Body of pancreas (tissue), 4 donors: ENCODE results near the gene VWA2. TPM values are rescaled to one million over a fixed set of nuclear protein-coding genes. Genes with fewer than 3 reads are reported as not detected.

Experiments
- ATAC-seq: fragments of 150-250 bp; one replicate; pipeline ENCODE4 v1.9.1; 2016
- DNase-seq, 4 donors: peaks; one replicate each; pipeline ENCODE4 v3.0.0-alpha.2; 2019
- H3K27ac ChIP-seq, 4 donors: fragments of 200-600 bp; sonication (generic); 1 replicate in 3 of 4; 2 replicates in 1 of 4; pipeline versions ENCODE4 v1.5.1 to v1.6.1; 2016 to 2019; ENCODE audit warnings: mild to moderate bottlenecking in 1 of 4, mixed read lengths in 1 of 4, moderate library complexity in 1 of 4
- H3K27me3 ChIP-seq, 2 donors: fragments of 200-600 bp; sonication (generic); one replicate each; pipeline ENCODE4 v1.6.0; 2016; ENCODE audit warnings: mild to moderate bottlenecking in 1 of 2
- H3K36me3 ChIP-seq, 2 donors: fragments of 200-600 bp; sonication (generic); replicated peaks in 1 of 2; 2 replicates each; pipeline ENCODE4 v1.5.1; 2016; ENCODE audit warnings: low read depth in 2 of 2; ENCODE audit not compliant: insufficient read depth in 1 of 2
- H3K4me1 ChIP-seq: fragments of 200-600 bp; sonication (generic); one replicate; pipeline ENCODE4 v1.6.0; 2016
- H3K4me3 ChIP-seq, 2 donors: fragments of 200-600 bp; sonication (generic); 1 replicate in 1 of 2; 2 replicates in 1 of 2; pipeline ENCODE4 v1.5.1; 2016 to 2019
- H3K9me3 ChIP-seq, 3 donors: fragments of 200-600 bp; sonication (generic); 1 replicate in 2 of 3; 2 replicates in 1 of 3; pipeline ENCODE4 v1.5.1; 2016
- POLR2A ChIP-seq, 3 donors: fragments of 450-650 bp; IDR thresholded peaks; one replicate each; pipeline ENCODE4 v1.6.1; 2016; ENCODE audit warnings: antibody characterized with exemption in 3 of 3, mild to moderate bottlenecking in 2 of 3
- WGBS, 2 donors: methylation state at CpG; one replicate each; pipeline ENCODE4 v1.1.5; 2017; 5-methylcytosine and 5-hydroxymethylcytosine counted together
- intact Hi-C: fragments of 100-400 bp; cut with DNase I; formaldehyde crosslinking; loops from one replicate; pipeline ENCODE4 v1.15.1; 2023
- total RNA-seq, 2 donors: library from RNA; depleted of rRNA; stranded (reverse); fragments of >200 nt; gene quantifications; one replicate each; pipeline ENCODE4 v1.1.0, GENCODE V29; 2016
- TF ChIP-seq, protein P1 (sequence below), 7 experiments: fragments of 450-650 bp in 4 of 7; fragments of 200-600 bp in 3 of 7; sonication (generic) in 3 of 7; IDR thresholded peaks; one replicate each; pipeline ENCODE4 v1.5.1; 2016 to 2019; ENCODE audit warnings: antibody characterized with exemption in 7 of 7

Gene VWA2
- total RNA-seq, 2 donors from 2014 or later = 10.5 to 15.3 TPM

DNA sequence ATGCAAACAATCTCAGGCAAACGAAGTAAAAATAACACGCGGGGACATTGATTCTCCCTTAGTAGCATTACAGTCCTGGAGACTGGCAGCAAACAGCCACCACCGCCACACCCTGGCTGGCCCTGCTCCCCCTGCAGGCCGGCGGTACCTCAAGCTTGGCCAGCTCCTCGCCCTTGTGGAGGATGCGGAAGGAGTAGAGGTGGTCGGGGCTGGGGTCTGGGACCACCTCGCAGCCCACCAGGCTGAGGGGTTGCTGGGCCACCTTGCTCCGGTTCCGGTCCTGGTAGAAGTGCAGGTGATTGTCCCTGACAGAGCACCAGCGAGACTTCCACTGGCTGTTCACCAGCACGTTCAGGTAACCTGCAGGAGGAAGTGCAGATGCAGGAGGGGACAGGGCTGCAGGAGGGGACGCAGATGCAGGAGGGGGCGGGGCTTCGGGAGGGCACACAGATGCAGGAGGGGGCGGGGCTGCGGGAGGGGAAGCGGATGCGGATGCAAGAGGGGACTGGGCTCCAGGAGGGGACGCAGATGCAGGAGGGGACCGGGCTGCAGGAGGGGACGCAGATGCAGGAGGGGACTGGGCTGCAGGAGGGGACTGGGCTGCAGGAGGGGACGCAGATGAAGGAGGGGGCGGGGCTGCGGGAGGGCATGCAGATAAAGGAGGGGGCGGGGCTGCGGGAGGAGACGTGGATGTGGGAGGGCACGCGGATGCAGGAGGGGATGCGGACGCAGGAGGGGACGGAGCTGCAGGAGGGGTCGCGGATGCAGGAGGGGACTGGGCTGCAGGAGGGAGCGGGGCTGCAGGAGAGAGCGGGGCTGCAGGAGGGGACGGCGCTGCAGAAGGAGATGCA is 65.7 kb downstream of the VWA2 start:
- peak overlapping the region in 2 of 4 donors; percentile 15 to 28 for H3K27ac ChIP-seq
- intact Hi-C loops = loop anchor here (5.0 to 10.0 kb wide), 3 partner anchors 133 to 480 kb away; no protein-coding TSS in a partner anchor
- peaks cover 10% of the 10 kb centered on the region for H3K4me1 ChIP-seq
- no peak overlapping the region for H3K4me3 ChIP-seq
- H3K9me3 ChIP-seq = no peaks in the 10 kb centered on the region
- no peaks in the 10 kb centered on the region for H3K27me3 ChIP-seq
- TF ChIP-seq, protein P1, sequence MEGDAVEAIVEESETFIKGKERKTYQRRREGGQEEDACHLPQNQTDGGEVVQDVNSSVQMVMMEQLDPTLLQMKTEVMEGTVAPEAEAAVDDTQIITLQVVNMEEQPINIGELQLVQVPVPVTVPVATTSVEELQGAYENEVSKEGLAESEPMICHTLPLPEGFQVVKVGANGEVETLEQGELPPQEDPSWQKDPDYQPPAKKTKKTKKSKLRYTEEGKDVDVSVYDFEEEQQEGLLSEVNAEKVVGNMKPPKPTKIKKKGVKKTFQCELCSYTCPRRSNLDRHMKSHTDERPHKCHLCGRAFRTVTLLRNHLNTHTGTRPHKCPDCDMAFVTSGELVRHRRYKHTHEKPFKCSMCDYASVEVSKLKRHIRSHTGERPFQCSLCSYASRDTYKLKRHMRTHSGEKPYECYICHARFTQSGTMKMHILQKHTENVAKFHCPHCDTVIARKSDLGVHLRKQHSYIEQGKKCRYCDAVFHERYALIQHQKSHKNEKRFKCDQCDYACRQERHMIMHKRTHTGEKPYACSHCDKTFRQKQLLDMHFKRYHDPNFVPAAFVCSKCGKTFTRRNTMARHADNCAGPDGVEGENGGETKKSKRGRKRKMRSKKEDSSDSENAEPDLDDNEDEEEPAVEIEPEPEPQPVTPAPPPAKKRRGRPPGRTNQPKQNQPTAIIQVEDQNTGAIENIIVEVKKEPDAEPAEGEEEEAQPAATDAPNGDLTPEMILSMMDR (IDR thresholded peaks at IDR 0.05) = peak; percentile 28 to 62 (median 45)
- TF ChIP-seq POLR2A (IDR thresholded peaks at IDR 0.05) = no peak
- WGBS, 2 donors = 18% methylated on average over 32 to 38 of the region's 41 CpGs
- DNase-seq (peak; percentile 53 to 69 (median 60)), ATAC-seq (peak; percentile 70)
- no peaks in the 10 kb centered on the region for H3K36me3 ChIP-seq

DNA sequence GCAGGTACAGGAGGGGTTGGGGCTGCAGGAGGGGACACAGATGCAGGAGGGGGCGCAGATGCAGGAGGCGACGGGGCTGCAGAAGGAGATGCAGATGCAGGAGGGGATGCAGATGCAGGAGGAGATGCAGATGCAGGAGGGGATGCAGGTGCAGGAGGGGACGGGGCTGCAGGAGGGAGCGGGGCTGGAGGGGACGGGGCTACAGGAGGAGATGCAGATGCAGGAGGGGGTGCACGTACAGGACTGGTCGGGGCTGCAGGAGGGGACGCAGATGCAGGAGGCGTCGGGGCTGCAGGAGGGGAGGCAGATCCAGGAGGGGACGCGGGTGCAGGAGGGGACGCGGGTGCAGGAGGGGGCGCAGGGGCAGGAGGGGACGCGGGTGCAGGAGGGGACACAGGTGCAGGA is 66.5 kb downstream of the VWA2 start:
- 89% methylated on average over 18 of the region's 18 CpGs for WGBS, 2 donors
- H3K4me3 ChIP-seq = no peak overlapping the region
- intact Hi-C loops = loop anchor here (5.0 to 10.0 kb wide), 3 partner anchors 132 to 479 kb away; no protein-coding TSS in a partner anchor

DNA sequence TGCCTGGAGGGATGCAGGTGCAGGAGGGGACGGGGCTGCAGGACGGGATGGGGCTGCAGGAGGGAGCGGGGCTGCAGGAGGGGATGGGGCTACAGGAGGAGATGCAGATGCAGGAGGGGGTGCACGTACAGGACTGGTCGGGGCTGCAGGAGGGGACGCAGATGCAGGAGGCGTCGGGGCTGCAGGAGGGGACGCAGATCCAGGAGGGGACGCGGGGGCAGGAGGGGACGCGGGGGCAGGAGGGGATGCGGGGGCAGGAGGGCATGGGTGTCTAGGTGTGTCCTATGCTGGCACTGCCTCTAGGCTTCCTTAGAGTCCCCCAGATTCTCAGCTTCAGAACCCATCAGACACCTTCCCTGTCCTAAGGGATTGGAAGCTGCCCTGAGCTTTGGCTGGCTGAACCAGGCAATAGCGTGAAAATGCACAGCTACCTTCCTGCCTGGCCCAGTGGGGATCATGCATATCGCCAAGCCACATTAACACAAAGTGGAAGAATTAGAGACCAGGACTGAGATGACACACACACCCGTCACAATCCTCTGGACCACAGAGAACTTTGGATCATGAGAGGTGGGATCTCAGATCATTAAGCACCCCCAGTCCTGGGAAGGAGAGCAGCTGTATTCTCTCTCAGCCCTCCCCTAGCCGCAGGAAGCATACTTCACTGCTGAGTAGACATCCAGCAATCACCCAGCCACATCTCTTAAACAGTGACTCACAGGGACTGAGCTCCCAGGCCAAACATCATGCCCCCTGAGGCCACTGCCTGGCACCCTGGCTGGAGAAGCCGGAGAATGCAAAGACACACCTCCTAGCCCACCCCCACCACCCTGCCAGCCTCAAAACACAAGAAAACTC is 67.3 kb downstream of the VWA2 start:
- no peak for ATAC-seq
- 89% methylated on average over 9 to 11 of the region's 19 CpGs for WGBS, 2 donors
- intact Hi-C loops = loop anchor here (5.0 to 10.0 kb wide), 3 partner anchors 131 to 478 kb away; no protein-coding TSS in a partner anchor

More for the DNA sequence above, 66.5 kb downstream of the VWA2 start:
- no peak for TF ChIP-seq POLR2A (IDR thresholded peaks at IDR 0.05)
- TF ChIP-seq, protein P1 (IDR thresholded peaks at IDR 0.05) = no peak
- ATAC-seq (no peak), DNase-seq (no peak)
- H3K36me3 ChIP-seq = no peaks in the 10 kb centered on the region
- H3K4me1 ChIP-seq = peaks cover 10% of the 10 kb centered on the region
- H3K9me3 ChIP-seq = no peaks in the 10 kb centered on the region
- no peaks in the 10 kb centered on the region for H3K27me3 ChIP-seq
- no peak overlapping the region for H3K27ac ChIP-seq

DNA sequence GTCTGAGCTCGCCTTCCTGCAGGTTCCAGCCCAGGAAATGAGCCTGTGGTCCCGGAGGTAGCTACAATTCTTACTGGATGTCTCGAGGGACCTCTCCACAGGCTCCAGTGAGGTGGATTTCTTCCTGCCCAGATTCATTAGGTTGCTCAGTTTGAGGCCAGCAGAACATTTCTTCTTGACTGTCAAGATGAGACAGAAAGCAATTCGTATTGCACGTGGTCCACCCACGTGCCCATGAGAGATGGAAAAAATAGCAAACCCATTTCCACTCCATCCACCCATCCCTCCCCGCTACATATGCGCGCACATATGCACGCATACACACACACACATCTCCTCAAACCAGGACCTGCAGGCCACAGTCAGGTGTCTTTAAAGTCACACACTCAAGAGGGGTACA is 68.7 kb downstream of the VWA2 start:
- Histone ChIP-seq H3K9me3 (no peaks in the 10 kb centered on the region), H3K4me1 (peaks cover 10% of the 10 kb centered on the region), H3K4me3 (no peak overlapping the region), H3K27ac (no peak overlapping the region), H3K36me3 (peaks cover 0 to 2% of the 10 kb centered on the region in 2 donors), H3K27me3 (no peaks in the 10 kb centered on the region)
- intact Hi-C loops = loop anchor here (5.0 to 10.0 kb wide), 3 partner anchors 130 to 477 kb away; no protein-coding TSS in a partner anchor
- ATAC-seq (no peak), DNase-seq (no peak)
- WGBS, 2 donors = 81 to 86% methylated on average over 8 to 10 of the region's 10 CpGs
- no peak for TF ChIP-seq POLR2A (IDR thresholded peaks at IDR 0.05)
- TF ChIP-seq, protein P1 (IDR thresholded peaks at IDR 0.05) = no peak

More for the DNA sequence above, 67.3 kb downstream of the VWA2 start:
- TF ChIP-seq POLR2A (IDR thresholded peaks at IDR 0.05) = no peak
- TF ChIP-seq, protein P1 (IDR thresholded peaks at IDR 0.05) = no peak
- Histone ChIP-seq H3K27ac (no peak overlapping the region), H3K4me3 (no peak overlapping the region), H3K4me1 (peaks cover 10% of the 10 kb centered on the region), H3K36me3 (no peaks in the 10 kb centered on the region), H3K27me3 (no peaks in the 10 kb centered on the region), H3K9me3 (no peaks in the 10 kb centered on the region)
- peak in 1 of 4 donors; percentile 39 for DNase-seq
